ENCODE data around the gene RGR. TPM values are rescaled to one million over a fixed set of nuclear protein-coding genes. Genes with fewer than 3 reads are reported as not detected.

RGR gene
- total and polyA plus RNA-seq, 8 donors: 0.26 to 0.27 TPM; not detected in 6

DNA sequence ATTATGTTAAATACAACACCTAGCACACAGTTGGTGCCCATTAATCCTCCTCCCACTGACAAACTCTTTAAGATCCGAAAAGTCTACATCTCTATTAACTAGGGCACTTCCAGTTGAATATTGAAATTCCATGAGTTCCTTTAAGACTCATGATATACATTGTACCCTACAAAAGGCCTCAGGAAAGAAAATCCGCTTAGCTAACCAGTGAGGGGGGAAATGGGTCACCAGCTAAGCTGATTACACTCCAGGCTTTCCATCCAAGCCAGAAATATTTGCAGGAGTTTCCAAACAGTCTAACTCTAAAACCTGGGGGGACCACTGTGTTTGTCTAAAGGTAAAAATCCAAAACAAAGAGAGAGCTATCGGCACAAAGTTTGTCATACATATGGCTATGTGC lies 18.2 kb upstream of the RGR start:
- DNase-seq: no peak
- no peaks in the 10 kb centered on the region for H3K36me3 ChIP-seq
- H3K4me1 ChIP-seq: no peaks in the 10 kb centered on the region
- ATAC-seq: no peak
- H3K4me3 ChIP-seq: no peak overlapping the region
- H3K9me3 ChIP-seq: no peaks in the 10 kb centered on the region
- H3K27ac ChIP-seq: no peak overlapping the region
- H3K27me3 ChIP-seq: peaks cover 0 to 21% of the 10 kb centered on the region in 2 donors
- TF ChIP-seq, protein P1, sequence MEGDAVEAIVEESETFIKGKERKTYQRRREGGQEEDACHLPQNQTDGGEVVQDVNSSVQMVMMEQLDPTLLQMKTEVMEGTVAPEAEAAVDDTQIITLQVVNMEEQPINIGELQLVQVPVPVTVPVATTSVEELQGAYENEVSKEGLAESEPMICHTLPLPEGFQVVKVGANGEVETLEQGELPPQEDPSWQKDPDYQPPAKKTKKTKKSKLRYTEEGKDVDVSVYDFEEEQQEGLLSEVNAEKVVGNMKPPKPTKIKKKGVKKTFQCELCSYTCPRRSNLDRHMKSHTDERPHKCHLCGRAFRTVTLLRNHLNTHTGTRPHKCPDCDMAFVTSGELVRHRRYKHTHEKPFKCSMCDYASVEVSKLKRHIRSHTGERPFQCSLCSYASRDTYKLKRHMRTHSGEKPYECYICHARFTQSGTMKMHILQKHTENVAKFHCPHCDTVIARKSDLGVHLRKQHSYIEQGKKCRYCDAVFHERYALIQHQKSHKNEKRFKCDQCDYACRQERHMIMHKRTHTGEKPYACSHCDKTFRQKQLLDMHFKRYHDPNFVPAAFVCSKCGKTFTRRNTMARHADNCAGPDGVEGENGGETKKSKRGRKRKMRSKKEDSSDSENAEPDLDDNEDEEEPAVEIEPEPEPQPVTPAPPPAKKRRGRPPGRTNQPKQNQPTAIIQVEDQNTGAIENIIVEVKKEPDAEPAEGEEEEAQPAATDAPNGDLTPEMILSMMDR (IDR thresholded peaks at IDR 0.05): no peak
- intact Hi-C loops (cut with DNase I): no loop called here

DNA sequence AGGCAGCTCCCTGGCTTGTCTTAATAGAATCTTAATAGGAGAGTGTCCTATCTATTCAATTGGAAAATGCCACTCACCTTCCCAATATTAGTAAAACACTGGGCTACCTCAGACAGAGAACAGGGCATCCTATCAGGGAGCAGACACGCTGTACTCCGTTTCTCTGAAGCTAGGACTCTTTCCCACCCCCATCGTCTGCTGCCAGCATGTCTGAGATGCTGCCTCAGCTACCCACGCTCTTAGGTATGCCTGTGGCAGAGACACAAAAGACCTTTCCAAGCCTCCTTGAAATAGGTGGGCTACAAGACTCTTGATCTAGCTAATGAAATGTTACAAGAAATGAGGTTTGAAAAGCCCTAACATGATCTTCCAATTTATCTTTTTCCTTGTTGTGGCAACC lies 17.0 kb upstream of the RGR start:
- no peak for DNase-seq
- Histone ChIP-seq H3K27ac (no peak overlapping the region), H3K36me3 (no peaks in the 10 kb centered on the region), H3K9me3 (no peaks in the 10 kb centered on the region), H3K4me3 (no peak overlapping the region), H3K27me3 (peaks cover 0 to 13% of the 10 kb centered on the region in 2 donors), H3K4me1 (no peaks in the 10 kb centered on the region)
- TF ChIP-seq, protein P1 (IDR thresholded peaks at IDR 0.05): no peak
- intact Hi-C loops (cut with DNase I): no loop called here
- no peak for ATAC-seq

DNA sequence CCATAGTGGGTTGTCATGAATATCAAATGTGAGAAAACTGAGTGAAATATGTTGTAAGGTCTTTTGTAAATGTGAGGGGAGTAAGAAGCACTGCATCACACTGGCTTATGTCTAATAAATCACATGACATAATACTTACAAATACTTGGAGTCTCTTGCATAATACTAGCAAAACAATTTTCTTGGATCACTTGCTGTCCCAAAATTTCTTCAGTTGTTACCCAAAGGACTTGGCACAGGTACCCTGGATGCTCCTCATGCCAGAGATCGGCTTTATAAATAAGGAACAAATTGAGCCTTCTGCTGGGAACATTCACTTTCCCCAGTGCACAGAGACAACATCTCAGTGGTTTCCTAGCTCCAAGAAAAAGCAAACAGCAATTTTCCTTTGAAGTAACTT lies 14.5 kb upstream of the RGR start:
- no peak for ATAC-seq
- TF ChIP-seq, protein P1 (IDR thresholded peaks at IDR 0.05): no peak

DNA sequence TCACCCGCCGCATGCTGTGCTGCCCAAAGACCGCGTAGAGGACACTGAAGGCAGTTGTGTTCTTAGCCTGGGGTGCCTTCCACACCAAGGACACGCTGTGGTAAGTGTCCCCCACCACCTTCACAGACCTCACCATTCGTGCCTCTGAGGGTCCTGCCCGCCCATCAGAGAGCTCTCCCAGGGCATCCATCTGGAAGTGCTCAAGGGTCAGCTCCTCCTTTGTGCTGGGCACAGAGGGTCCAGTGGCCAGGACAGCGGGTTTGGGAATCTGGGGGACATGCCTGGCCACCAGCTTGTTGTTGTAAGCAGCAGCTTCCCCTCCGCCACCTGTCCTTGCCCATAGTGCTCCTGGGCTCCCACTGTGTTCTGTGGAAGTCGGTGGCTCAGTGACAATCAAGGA lies 12.5 kb upstream of the RGR start:
- DNase-seq (no peak), ATAC-seq (no peak)
- intact Hi-C loops (cut with DNase I): no loop called here
- no peak overlapping the region for H3K4me3 ChIP-seq
- H3K4me1 ChIP-seq: no peaks in the 10 kb centered on the region
- H3K36me3 ChIP-seq: no peaks in the 10 kb centered on the region
- H3K27ac ChIP-seq: no peak overlapping the region
- H3K27me3 ChIP-seq: peaks cover 0 to 19% of the 10 kb centered on the region in 2 donors
- H3K9me3 ChIP-seq: no peaks in the 10 kb centered on the region
- TF ChIP-seq, protein P1 (IDR thresholded peaks at IDR 0.05): no peak

More for the DNA sequence above, 14.5 kb upstream of the RGR start:
- Histone ChIP-seq H3K27me3 (peaks cover 0 to 2% of the 10 kb centered on the region in 2 donors), H3K4me3 (no peak overlapping the region), H3K36me3 (no peaks in the 10 kb centered on the region), H3K9me3 (no peaks in the 10 kb centered on the region), H3K4me1 (no peaks in the 10 kb centered on the region), H3K27ac (no peak overlapping the region)
- no peak for DNase-seq
- intact Hi-C loops (cut with DNase I): no loop called here

DNA sequence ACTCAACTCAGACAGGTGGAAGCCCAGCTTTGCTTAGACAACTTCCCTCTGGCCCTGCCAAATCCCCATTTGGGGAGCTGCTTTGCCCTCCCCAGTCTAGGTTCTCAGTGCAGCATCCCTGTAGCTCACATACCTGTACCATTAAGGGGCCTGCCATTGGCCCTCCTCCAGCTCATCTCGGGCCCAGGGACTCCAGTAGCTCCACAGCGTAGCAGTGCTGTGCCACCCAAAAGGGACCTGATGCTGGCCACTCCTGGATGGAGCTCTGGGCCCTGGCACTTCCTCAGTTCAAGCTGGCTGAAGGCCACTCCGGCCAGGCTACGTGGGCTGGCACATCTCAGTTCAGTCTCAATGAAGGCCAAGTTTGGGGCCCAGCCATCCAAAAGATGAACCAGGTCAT lies 10.9 kb upstream of the RGR start:
- H3K9me3 ChIP-seq: no peaks in the 10 kb centered on the region
- H3K4me1 ChIP-seq: no peaks in the 10 kb centered on the region
- no peak for DNase-seq
- TF ChIP-seq, protein P1 (IDR thresholded peaks at IDR 0.05): no peak
- intact Hi-C loops (cut with DNase I): no loop called here
- H3K36me3 ChIP-seq: no peaks in the 10 kb centered on the region
- H3K27ac ChIP-seq: no peak overlapping the region
- no peak overlapping the region for H3K4me3 ChIP-seq
- peaks cover 0 to 29% of the 10 kb centered on the region in 2 donors for H3K27me3 ChIP-seq
- no peak for ATAC-seq

All from left lung (tissue), 10 donors.